Nephron progenitor cell (in vitro differentiated cells): ENCODE data around the gene LMAN1L.

Experiments used
- DNase-seq: peaks from one replicate; pipeline ENCODE4 v3.0.0; 2021
- H3K27ac Mint-ChIP-seq: 2 replicates; pipeline ENCODE4 v1.8.0; 2021; ENCODE audit warnings: mild to moderate bottlenecking, moderate library complexity, mixed read lengths
- H3K27me3 Mint-ChIP-seq: 2 replicates; pipeline ENCODE4 v1.8.0; 2021; ENCODE audit warnings: mild to moderate bottlenecking, low read depth, mixed read lengths; ENCODE audit not compliant: poor library complexity
- H3K36me3 Mint-ChIP-seq: 2 replicates; pipeline ENCODE4 v1.8.0; 2021; ENCODE audit warnings: low read depth, mixed read lengths
- H3K4me1 Mint-ChIP-seq: 2 replicates; pipeline ENCODE4 v1.8.0; 2021; ENCODE audit warnings: mixed read lengths
- H3K4me3 Mint-ChIP-seq: 2 replicates; pipeline ENCODE4 v1.8.0; 2021; ENCODE audit warnings: mild to moderate bottlenecking, moderate library complexity, mixed read lengths
- H3K9me3 Mint-ChIP-seq: 2 replicates; pipeline ENCODE4 v1.8.0; 2021; ENCODE audit warnings: mild to moderate bottlenecking, moderate library complexity, mixed read lengths
- CTCF ChIP-seq: fragments of 200-600 bp; sonication (generic); IDR thresholded peaks from 2 replicates; pipeline ENCODE4 v1.5.0; 2021; ENCODE audit warnings: antibody characterized with exemption

The LMAN1L gene

DNA sequence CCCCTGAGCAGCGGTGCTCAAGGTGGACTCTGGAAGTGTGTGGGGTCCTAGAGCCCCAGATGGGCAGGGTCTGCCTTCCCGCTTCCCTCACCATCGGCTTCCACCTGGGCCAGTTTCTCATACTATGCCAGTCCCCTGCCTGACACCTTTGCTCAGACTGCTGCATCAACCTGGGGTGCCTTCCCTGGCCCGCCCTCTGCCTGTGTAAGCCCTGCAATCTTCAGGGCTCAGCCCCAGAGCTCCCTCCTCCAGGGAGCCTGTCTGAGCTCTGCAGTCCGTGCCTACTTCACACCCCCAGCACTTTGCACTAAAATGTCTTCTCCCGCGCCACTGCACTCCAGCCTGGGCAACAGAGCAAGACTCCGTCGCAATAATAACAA lies 17.7 kb upstream of the LMAN1L start:
- Mint-ChIP-seq H3K36me3 (no peaks in the 10 kb centered on the region), H3K27ac (peak overlapping the region; percentile 54), H3K27me3 (no peaks in the 10 kb centered on the region), H3K4me3 (no peak overlapping the region), H3K9me3 (no peaks in the 10 kb centered on the region), H3K4me1 (peaks cover 30% of the 10 kb centered on the region)
- TF ChIP-seq CTCF, result no peak
- DNase-seq, result no peak

DNA sequence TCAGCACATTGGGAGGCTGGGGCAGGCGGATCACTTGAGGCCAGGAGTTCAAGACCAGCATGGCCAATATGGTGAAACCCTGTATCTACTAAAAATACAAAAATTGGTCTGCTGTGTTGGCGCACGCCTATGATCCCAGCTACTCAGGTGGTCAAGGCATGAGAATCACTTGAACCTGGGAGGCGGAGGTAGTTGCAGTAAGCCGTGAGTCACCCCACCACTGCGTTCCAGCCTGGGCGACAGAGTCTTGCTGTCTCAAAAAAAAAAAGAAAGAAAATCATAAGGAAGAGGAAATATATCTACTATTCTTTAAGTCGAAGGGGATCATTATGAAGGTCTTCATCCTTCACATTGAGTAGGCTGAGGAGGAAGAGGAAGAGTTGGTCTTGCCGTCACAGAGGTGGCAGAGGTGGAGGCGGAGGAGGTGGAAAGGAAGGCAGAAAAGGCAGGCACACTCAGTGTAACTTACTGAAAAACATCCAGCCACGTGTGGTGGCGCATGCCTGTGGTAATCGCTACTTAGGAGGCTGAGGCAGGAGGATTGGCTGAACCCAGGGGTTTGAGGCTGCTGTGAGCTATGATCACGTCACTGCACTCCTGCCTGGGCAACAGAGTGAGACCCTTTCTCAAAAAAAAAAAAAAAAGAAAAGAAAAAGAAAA lies 16.5 kb upstream of the LMAN1L start:
- no peak overlapping the region for H3K27ac Mint-ChIP-seq

GRCh38 chr15:74798388-74799254 lies 14.0 kb upstream of the LMAN1L start:
- Mint-ChIP-seq H3K36me3 (peaks cover 5% of the 10 kb centered on the region), H3K4me3 (no peak overlapping the region), H3K4me1 (no peaks in the 10 kb centered on the region), H3K9me3 (no peaks in the 10 kb centered on the region), H3K27ac (no peak overlapping the region), H3K27me3 (no peaks in the 10 kb centered on the region)
- no peak for TF ChIP-seq CTCF
- no peak for DNase-seq

More for the DNA sequence above, 16.5 kb upstream of the LMAN1L start:
- Mint-ChIP-seq H3K36me3 (no peaks in the 10 kb centered on the region), H3K4me3 (no peak overlapping the region), H3K9me3 (no peaks in the 10 kb centered on the region), H3K27me3 (no peaks in the 10 kb centered on the region), H3K4me1 (peaks cover 23% of the 10 kb centered on the region)
- no peak for DNase-seq
- no peak for TF ChIP-seq CTCF

GRCh38 chr15:74799255-74799855 lies 13.3 kb upstream of the LMAN1L start:
- no peak overlapping the region for H3K4me3 Mint-ChIP-seq
- H3K27ac Mint-ChIP-seq, result no peak overlapping the region
- H3K36me3 Mint-ChIP-seq, result peaks cover 11% of the 10 kb centered on the region
- DNase-seq, result no peak
- H3K9me3 Mint-ChIP-seq, result no peaks in the 10 kb centered on the region
- no peaks in the 10 kb centered on the region for H3K27me3 Mint-ChIP-seq
- TF ChIP-seq CTCF, result no peak
- no peaks in the 10 kb centered on the region for H3K4me1 Mint-ChIP-seq

GRCh38 chr15:74799856-74800558 lies 12.6 kb upstream of the LMAN1L start:
- Mint-ChIP-seq H3K4me3 (no peak overlapping the region), H3K36me3 (peaks cover 16% of the 10 kb centered on the region), H3K27me3 (no peaks in the 10 kb centered on the region), H3K27ac (no peak overlapping the region), H3K9me3 (no peaks in the 10 kb centered on the region), H3K4me1 (no peaks in the 10 kb centered on the region)
- peak; percentile 80 for DNase-seq
- peak; percentile 95 for TF ChIP-seq CTCF
